B cell (primary cell): ENCODE data around the gene MPC1. TPM values are rescaled to one million over a fixed set of nuclear protein-coding genes. Genes with fewer than 3 reads are reported as not detected.

Source experiments
- ATAC-seq: fragments of 200-7000 bp; cut with Tn5 transposase; one replicate; pipeline ENCODE4 v1.10.0; 2021; ENCODE audit warnings: low read depth, mild to moderate bottlenecking, moderate number of reproducible peaks, moderate library complexity
- CTCF ChIA-PET: fragments of 350-600 bp; sonication (Branson Sonifier 250); formaldehyde crosslinking; loops from one replicate; lab custom pipeline; 2021; ENCODE audit warnings: antibody characterized with exemption, inconsistent platforms; lab: Charles Lee
- POLR2A ChIA-PET: fragments of 350-600 bp; sonication (Branson Sonifier 250); formaldehyde crosslinking; loops from one replicate; lab custom pipeline; 2021; ENCODE audit warnings: antibody characterized with exemption; lab: Charles Lee
- DNase-seq: peaks from one replicate; pipeline ENCODE4 v3.0.0; 2013
- H2AFZ ChIP-seq: 2 replicates; pipeline ENCODE4 v1.6.1; 2012; ENCODE audit warnings: mild to moderate bottlenecking, low read depth, low read length; ENCODE audit not compliant: insufficient read depth, poor library complexity, severe bottlenecking
- H3K27ac ChIP-seq, 2 donors: 1 replicate in 1 of 2; 2 replicates in 1 of 2; pipeline ENCODE4 v1.5.1; 2012 to 2013; ENCODE audit warnings: low read length in 2 of 2, mild to moderate bottlenecking in 2 of 2, moderate library complexity in 1 of 2
- H3K27me3 ChIP-seq, 4 experiments: fragments of 200-600 bp in 1 of 4; sonication (generic) in 1 of 4; replicated peaks in 1 of 4; 1 replicate in 2 of 4; 2 replicates in 2 of 4; pipeline versions ENCODE4 v1.6.1 to v1.7.0; 2013 to 2016; ENCODE audit warnings: low read length in 3 of 4, mild to moderate bottlenecking in 2 of 4, mixed read lengths in 1 of 4, moderate library complexity in 1 of 4; ENCODE audit not compliant: insufficient read depth in 4 of 4, control insufficient read depth in 3 of 4; ENCODE audit errors: control extremely low read depth in 1 of 4
- H3K36me3 ChIP-seq, 2 experiments: replicated peaks in 1 of 2; 1 replicate in 1 of 2; 2 replicates in 1 of 2; pipeline versions ENCODE4 v1.6.1 to v1.7.1; 2013; ENCODE audit warnings: low read length in 1 of 2; ENCODE audit not compliant: insufficient read depth in 2 of 2, control insufficient read depth in 1 of 2; ENCODE audit errors: control extremely low read depth in 1 of 2, extremely low read depth in 1 of 2
- H3K4me1 ChIP-seq, 2 donors: fragments of 200-600 bp in 1 of 2; sonication (generic) in 1 of 2; 1 replicate in 1 of 2; 2 replicates in 1 of 2; pipeline versions ENCODE4 v1.5.1 to v1.6.1; 2013 to 2017; ENCODE audit warnings: low read length in 2 of 2; ENCODE audit not compliant: control insufficient read depth in 2 of 2, insufficient read depth in 2 of 2
- H3K4me2 ChIP-seq: replicated peaks from 2 replicates; pipeline ENCODE3; 2012; ENCODE audit warnings: mild to moderate bottlenecking, low read depth, low read length; ENCODE audit not compliant: poor library complexity, severe bottlenecking
- H3K4me3 ChIP-seq, 5 experiments: fragments of 200-600 bp in 1 of 5; sonication (generic) in 1 of 5; 1 replicate in 3 of 5; 2 replicates in 2 of 5; pipeline versions ENCODE4 v1.5.1 to v1.7.0; 2011 to 2016; ENCODE audit warnings: low read length in 4 of 5, mild to moderate bottlenecking in 4 of 5, low read depth in 2 of 5, control low read depth in 1 of 5, moderate library complexity in 1 of 5; ENCODE audit not compliant: insufficient read depth in 1 of 5; ENCODE audit errors: control extremely low read depth in 1 of 5, extremely low read depth in 1 of 5
- H3K79me2 ChIP-seq: fragments of 200-600 bp; sonication (generic); one replicate; pipeline ENCODE4 v1.6.0; 2016; ENCODE audit warnings: low read length; ENCODE audit not compliant: control insufficient read depth, insufficient read depth
- H3K9ac ChIP-seq: fragments of 200-600 bp; sonication (generic); 2 replicates; pipeline ENCODE4 v1.6.1; 2017; ENCODE audit warnings: mild to moderate bottlenecking, low read length, moderate library complexity
- H3K9me3 ChIP-seq, 3 donors: one replicate each; pipeline versions ENCODE4 v1.6.1 to v1.7.1; 2013; ENCODE audit warnings: low read length in 2 of 3; ENCODE audit not compliant: control insufficient read depth in 2 of 3, insufficient read depth in 1 of 3; ENCODE audit errors: control extremely low read depth in 1 of 3
- H4K20me1 ChIP-seq: 2 replicates; pipeline ENCODE4 v1.6.0; 2012; ENCODE audit warnings: mild to moderate bottlenecking, low read length; ENCODE audit not compliant: insufficient read depth, control insufficient read depth, poor library complexity, severe bottlenecking
- H3K27ac Mint-ChIP-seq: one replicate; pipeline ENCODE4 v1.8.0; 2021; ENCODE audit warnings: mixed read lengths
- H3K27me3 Mint-ChIP-seq: one replicate; pipeline ENCODE4 v1.8.0; 2021; ENCODE audit warnings: mixed read lengths
- H3K4me1 Mint-ChIP-seq: one replicate; pipeline ENCODE4 v1.8.0; 2021; ENCODE audit warnings: mixed read lengths
- H3K4me3 Mint-ChIP-seq: one replicate; pipeline ENCODE4 v1.8.0; 2021; ENCODE audit warnings: mixed read lengths
- H3K9me3 Mint-ChIP-seq: one replicate; pipeline ENCODE4 v1.8.0; 2022; ENCODE audit warnings: mixed read lengths; ENCODE audit not compliant: insufficient read depth
- CTCF ChIP-seq: fragments of 200-600 bp; IDR thresholded peaks from one replicate; pipeline ENCODE4 v1.8.0; 2022; ENCODE audit warnings: antibody characterized with exemption, mild to moderate bottlenecking
- EZH2 ChIP-seq: IDR thresholded peaks from 2 replicates; pipeline ENCODE4 v1.6.1; 2012; ENCODE audit warnings: borderline replicate concordance, low read depth, mild to moderate bottlenecking, moderate library complexity, low read length; ENCODE audit not compliant: insufficient read depth, poor library complexity, severe bottlenecking
- WGBS: methylation state at CpG from one replicate; pipeline ENCODE4 v1.1.5; 2013; ENCODE audit warnings: missing lambda C conversion rate; ENCODE audit not compliant: insufficient coverage; 5-methylcytosine and 5-hydroxymethylcytosine counted together
- intact Hi-C: fragments of 100-400 bp; cut with micrococcal nuclease; formaldehyde crosslinking; loops from one replicate; pipeline ENCODE4 v1.10.0; 2022
- polyA plus RNA-seq: library from polyadenylated mRNA; depleted of rRNA; stranded (reverse); fragments of >200 nt; gene quantifications from 2 replicates; pipeline ENCODE4 v1.2.3, GENCODE V29; 2012
- total RNA-seq, 2 donors: library from RNA; stranded (reverse); fragments of 120-200 nt in 1 of 2; gene quantifications; 1 replicate in 1 of 2; 2 replicates in 1 of 2; pipeline versions ENCODE4 v1.2.3 to v1.2.4, GENCODE V29; 2013 to 2022

Gene MPC1
- total and polyA plus RNA-seq, 2 donors (not counting 1 experiment from before 2014, with no cell fraction given): 19.8 to 23.9 TPM

- H3K27me3 ChIP-seq: peaks cover 0 to 2% (median 0%) of the 10 kb centered on the region in 4 experiments
- TF ChIP-seq CTCF (no peak), EZH2 (no peak)
- H3K4me1 Mint-ChIP-seq: no peaks in the 10 kb centered on the region
- H3K4me3 ChIP-seq: no peak overlapping the region
- ChIA-PET POLR2A (no interaction called here), CTCF (no interaction called here)
- H3K4me3 Mint-ChIP-seq: no peak overlapping the region
- H2AFZ ChIP-seq: no peak overlapping the region
- no peak overlapping the region for H3K9ac ChIP-seq
- DNase-seq: no peak
- H3K27me3 Mint-ChIP-seq: no peaks in the 10 kb centered on the region
- H3K4me2 ChIP-seq: no peak overlapping the region
- intact Hi-C loops: no loop called here
- no peaks in the 10 kb centered on the region for H3K4me1 ChIP-seq
- H3K27ac ChIP-seq: no peak overlapping the region
- no peak overlapping the region for H3K27ac Mint-ChIP-seq
- peaks cover 0 to 10% (median 0%) of the 10 kb centered on the region in 3 donors for H3K9me3 ChIP-seq
- H3K79me2 ChIP-seq: no peaks in the 10 kb centered on the region
- peaks cover 10% of the 10 kb centered on the region for H3K9me3 Mint-ChIP-seq
- H4K20me1 ChIP-seq: no peaks in the 10 kb centered on the region
- no peaks in the 10 kb centered on the region for H3K36me3 ChIP-seq
- ATAC-seq: no peak
- WGBS: 93% methylated on average over 15 of the region's 15 CpGs
These were observed 37.0 kb upstream of the MPC1 start for GRCh38 chr6:166419717-166420116.

- Histone ChIP-seq H3K27me3 (no peaks in the 10 kb centered on the region), H3K9ac (no peak overlapping the region), H3K27ac (no peak overlapping the region), H3K4me3 (no peak overlapping the region), H3K36me3 (no peaks in the 10 kb centered on the region), H4K20me1 (no peaks in the 10 kb centered on the region), H3K79me2 (no peaks in the 10 kb centered on the region), H3K4me2 (no peak overlapping the region), H2AFZ (no peak overlapping the region), H3K9me3 (peaks cover 0 to 10% (median 0%) of the 10 kb centered on the region in 3 donors), H3K4me1 (no peaks in the 10 kb centered on the region)
- CTCF ChIA-PET: no interaction called here
- ATAC-seq (no peak), DNase-seq (no peak)
- Mint-ChIP-seq H3K4me1 (no peaks in the 10 kb centered on the region), H3K27ac (no peak overlapping the region), H3K4me3 (no peak overlapping the region), H3K9me3 (peaks cover 10% of the 10 kb centered on the region), H3K27me3 (no peaks in the 10 kb centered on the region)
- TF ChIP-seq CTCF (no peak), EZH2 (no peak)
- 0% methylated on average over 1 of the region's 7 CpGs for WGBS
- POLR2A ChIA-PET: no interaction called here
- intact Hi-C loops: no loop called here
These were observed 36.5 kb upstream of the MPC1 start for GRCh38 chr6:166419286-166419685.
